Upper lobe of right lung (tissue), 1 donor: ENCODE measurements around the gene TSHR. TPM values are rescaled to one million over a fixed set of nuclear protein-coding genes. Genes with fewer than 3 reads are reported as not detected.

Experiments
- ATAC-seq: fragments of 200-7000 bp; cut with Tn5 transposase; one replicate; pipeline ENCODE4 v1.9.1; 2020; ENCODE audit warnings: mild to moderate bottlenecking, moderate library complexity
- DNase-seq: peaks from one replicate; pipeline ENCODE4 v3.0.0-alpha.2; 2020
- H3K27ac ChIP-seq: fragments of 200-600 bp; one replicate; pipeline ENCODE4 v1.8.0; 2022
- H3K27me3 ChIP-seq: fragments of 200-600 bp; one replicate; pipeline ENCODE4 v1.8.0; 2022; ENCODE audit warnings: mild to moderate bottlenecking
- H3K36me3 ChIP-seq: fragments of 200-600 bp; one replicate; pipeline ENCODE4 v1.8.0; 2022
- H3K4me1 ChIP-seq: fragments of 200-600 bp; one replicate; pipeline ENCODE4 v1.8.0; 2022
- H3K4me3 ChIP-seq: fragments of 200-600 bp; one replicate; pipeline ENCODE4 v1.8.0; 2022; ENCODE audit warnings: mild to moderate bottlenecking
- H3K9me3 ChIP-seq: fragments of 200-600 bp; one replicate; pipeline ENCODE4 v1.8.0; 2022
- CTCF ChIP-seq: fragments of 200-600 bp; IDR thresholded peaks from one replicate; pipeline ENCODE4 v1.8.0; 2022; ENCODE audit warnings: antibody characterized with exemption
- intact Hi-C: fragments of 100-400 bp; cut with DNase I; formaldehyde crosslinking; loops from one replicate; pipeline ENCODE4 v1.11.0; 2022
- total RNA-seq: library from RNA; stranded (reverse); fragmentation: NEBNext Ultra II Directional; extraction: Animal tissue kit (Norgen Biotek cat#: 25700); gene quantifications from one replicate; pipeline ENCODE4 v1.2.1, GENCODE V29; 2021
- donor health status: DM: no; HTN: yes; CAD: no; lungs with severe emphysema.

TSHR gene
- total RNA-seq, 1 donor from 2014 or later, result not detected

DNA sequence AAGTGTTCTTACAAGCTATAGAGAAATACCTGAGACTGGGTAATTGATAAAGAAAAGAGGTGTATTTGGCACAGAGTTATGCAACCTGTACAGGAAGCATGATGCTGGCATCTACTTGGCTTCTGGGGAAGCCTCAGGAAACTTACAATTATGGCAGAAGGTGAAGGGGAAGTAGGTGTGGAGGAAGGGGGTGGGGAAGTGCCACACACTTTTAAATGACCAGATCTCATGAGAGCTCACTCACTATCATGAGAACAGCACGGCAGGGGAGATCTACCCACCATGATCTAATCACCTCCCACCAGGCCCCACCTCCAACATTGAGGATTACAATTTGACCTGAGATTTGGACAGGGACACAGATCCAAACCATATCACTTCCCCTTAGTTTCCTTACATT lies 32.8 kb downstream of the TSHR start:
- ATAC-seq (no peak), DNase-seq (no peak)
- Histone ChIP-seq H3K27ac (no peak overlapping the region), H3K4me1 (no peaks in the 10 kb centered on the region), H3K36me3 (no peaks in the 10 kb centered on the region), H3K27me3 (no peaks in the 10 kb centered on the region), H3K9me3 (no peaks in the 10 kb centered on the region), H3K4me3 (no peak overlapping the region)
- TF ChIP-seq CTCF, result no peak
- intact Hi-C loops, result no loop called here

GRCh38 chr14:80988735-80989429 lies 33.5 kb downstream of the TSHR start:
- no peaks in the 10 kb centered on the region for H3K36me3 ChIP-seq
- H3K27me3 ChIP-seq, result no peaks in the 10 kb centered on the region
- TF ChIP-seq CTCF, result no peak
- H3K4me1 ChIP-seq, result no peaks in the 10 kb centered on the region
- H3K4me3 ChIP-seq, result no peak overlapping the region
- ATAC-seq (no peak), DNase-seq (no peak)
- intact Hi-C loops, result no loop called here
- no peak overlapping the region for H3K27ac ChIP-seq
- H3K9me3 ChIP-seq, result no peaks in the 10 kb centered on the region

GRCh38 chr14:80992580-80992979 lies 37.2 kb downstream of the TSHR start:
- H3K4me1 ChIP-seq, result peaks cover 4% of the 10 kb centered on the region
- ATAC-seq (no peak), DNase-seq (no peak)
- no peaks in the 10 kb centered on the region for H3K27me3 ChIP-seq
- no peaks in the 10 kb centered on the region for H3K36me3 ChIP-seq
- intact Hi-C loops, result no loop called here
- no peak overlapping the region for H3K4me3 ChIP-seq
- no peak for TF ChIP-seq CTCF
- no peak overlapping the region for H3K27ac ChIP-seq
- no peaks in the 10 kb centered on the region for H3K9me3 ChIP-seq

GRCh38 chr14:80996049-80996901 lies 40.9 kb downstream of the TSHR start:
- H3K4me1 ChIP-seq, result peaks cover 4% of the 10 kb centered on the region
- intact Hi-C loops, result no loop called here
- no peaks in the 10 kb centered on the region for H3K36me3 ChIP-seq

DNA sequence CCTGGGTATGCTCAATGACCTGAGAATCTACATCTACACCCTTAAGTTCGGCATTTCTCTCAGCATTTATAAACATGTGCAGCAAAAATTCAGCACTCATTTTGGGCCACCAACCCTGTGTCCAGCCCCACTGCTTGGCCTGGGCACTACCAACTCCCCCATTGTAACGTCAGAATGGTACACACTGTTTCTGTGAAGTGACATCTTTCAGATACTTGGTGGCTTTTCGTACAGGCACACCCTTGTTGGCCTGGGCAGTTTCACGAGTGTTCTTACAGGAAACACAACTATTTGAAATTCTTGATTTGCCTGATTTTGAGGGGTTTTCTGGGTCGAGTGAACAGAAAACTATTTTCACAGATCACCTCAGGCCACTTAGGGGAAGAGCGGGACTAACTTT lies 46.0 kb downstream of the TSHR start:
- intact Hi-C loops, result no loop called here
- H3K4me1 ChIP-seq, result peaks cover 4% of the 10 kb centered on the region

More at GRCh38 chr14:80996049-80996901, 40.9 kb downstream of the TSHR start:
- Histone ChIP-seq H3K9me3 (no peaks in the 10 kb centered on the region), H3K4me3 (no peak overlapping the region), H3K27me3 (no peaks in the 10 kb centered on the region), H3K27ac (no peak overlapping the region)
- ATAC-seq, result peak; percentile 94
- peak; percentile 69 for TF ChIP-seq CTCF
- DNase-seq, result no peak

More for the DNA sequence above, 46.0 kb downstream of the TSHR start:
- Histone ChIP-seq H3K9me3 (no peaks in the 10 kb centered on the region), H3K4me3 (no peak overlapping the region), H3K36me3 (no peaks in the 10 kb centered on the region), H3K27me3 (no peaks in the 10 kb centered on the region), H3K27ac (no peak overlapping the region)
- no peak for TF ChIP-seq CTCF
- no peak for DNase-seq
- no peak for ATAC-seq
